GM19463 (cell line): ENCODE data around the gene GPATCH2L.

Experiments
- ATAC-seq: cut with Tn5 transposase; IDR thresholded peaks from one replicate; pipeline ENCODE4 v1.9.1; 2021; ENCODE audit warnings: mild to moderate bottlenecking, moderate library complexity; ENCODE audit not compliant: unreplicated experiment

Gene GPATCH2L

DNA sequence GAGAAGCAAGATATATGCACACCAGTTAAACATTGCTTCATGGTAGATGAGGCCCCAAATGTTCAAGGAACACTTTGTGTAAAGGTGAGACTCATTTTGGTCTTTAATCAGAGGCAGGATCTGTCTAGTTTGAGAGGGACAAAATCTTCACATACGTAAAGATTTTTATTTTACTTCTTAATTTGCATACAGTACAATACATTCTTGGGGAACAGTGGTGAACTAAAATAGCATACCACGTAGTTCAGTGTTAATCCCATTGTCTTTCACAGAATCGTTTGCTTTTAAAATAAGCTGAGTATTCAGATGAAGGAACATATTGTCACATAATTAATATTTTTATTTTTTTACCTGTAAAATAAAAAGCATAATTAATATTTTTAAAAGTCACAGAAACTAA lies 43.3 kb downstream of the GPATCH2L start:
- ATAC-seq, result no peak

DNA sequence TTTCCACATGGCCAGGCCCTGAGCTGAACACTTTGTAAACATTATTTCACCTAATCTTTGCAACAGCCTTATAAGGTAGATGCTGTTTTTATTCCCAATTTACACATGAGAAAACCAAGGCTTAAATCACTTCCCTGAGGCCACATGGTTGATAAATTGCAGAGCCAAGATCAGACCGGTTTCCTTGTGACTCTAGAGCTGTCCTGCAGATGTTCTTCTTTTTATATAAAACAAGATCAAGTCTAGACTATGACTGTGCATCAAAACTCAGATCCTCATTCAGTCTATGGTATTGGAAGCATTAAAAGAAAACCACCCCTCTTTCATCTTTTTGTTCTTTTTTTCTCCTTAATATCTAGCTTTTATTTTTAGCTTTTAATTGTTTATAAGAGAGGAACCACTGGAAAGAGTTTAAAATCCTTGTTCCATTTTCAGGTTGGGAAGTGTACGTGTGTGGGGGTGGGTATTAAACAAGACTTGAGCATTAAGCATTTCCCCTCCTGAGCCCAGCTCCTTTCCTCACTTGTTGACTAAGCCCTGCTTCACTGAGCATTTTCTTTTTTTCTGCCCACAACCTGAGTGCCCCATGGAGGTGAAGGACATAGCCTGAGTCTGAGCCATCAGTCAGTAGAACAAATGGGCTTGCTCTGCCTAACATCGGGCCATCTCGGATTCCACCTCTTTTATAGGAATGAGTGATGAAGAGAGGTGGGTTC lies 45.4 kb downstream of the GPATCH2L start:
- no peak for ATAC-seq

DNA sequence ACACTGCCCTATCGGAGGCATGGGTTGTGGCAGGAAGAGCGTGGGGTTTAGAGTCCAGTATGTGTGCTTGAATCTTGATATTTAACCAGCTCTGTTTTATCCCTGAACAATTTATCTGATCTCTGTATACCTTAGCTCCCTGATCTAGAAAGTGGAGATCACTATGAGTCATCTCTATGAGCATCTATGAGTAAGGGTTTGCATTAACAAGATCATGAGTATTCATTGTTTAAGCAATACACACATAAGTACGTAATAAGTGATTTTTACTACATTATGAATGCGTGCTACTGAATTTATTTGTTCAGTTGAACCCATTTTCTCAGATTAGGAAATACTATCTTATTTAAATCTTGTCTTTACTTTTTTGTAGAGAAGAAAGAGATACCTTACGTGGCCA lies 49.4 kb downstream of the GPATCH2L start:
- ATAC-seq, result no peak

DNA sequence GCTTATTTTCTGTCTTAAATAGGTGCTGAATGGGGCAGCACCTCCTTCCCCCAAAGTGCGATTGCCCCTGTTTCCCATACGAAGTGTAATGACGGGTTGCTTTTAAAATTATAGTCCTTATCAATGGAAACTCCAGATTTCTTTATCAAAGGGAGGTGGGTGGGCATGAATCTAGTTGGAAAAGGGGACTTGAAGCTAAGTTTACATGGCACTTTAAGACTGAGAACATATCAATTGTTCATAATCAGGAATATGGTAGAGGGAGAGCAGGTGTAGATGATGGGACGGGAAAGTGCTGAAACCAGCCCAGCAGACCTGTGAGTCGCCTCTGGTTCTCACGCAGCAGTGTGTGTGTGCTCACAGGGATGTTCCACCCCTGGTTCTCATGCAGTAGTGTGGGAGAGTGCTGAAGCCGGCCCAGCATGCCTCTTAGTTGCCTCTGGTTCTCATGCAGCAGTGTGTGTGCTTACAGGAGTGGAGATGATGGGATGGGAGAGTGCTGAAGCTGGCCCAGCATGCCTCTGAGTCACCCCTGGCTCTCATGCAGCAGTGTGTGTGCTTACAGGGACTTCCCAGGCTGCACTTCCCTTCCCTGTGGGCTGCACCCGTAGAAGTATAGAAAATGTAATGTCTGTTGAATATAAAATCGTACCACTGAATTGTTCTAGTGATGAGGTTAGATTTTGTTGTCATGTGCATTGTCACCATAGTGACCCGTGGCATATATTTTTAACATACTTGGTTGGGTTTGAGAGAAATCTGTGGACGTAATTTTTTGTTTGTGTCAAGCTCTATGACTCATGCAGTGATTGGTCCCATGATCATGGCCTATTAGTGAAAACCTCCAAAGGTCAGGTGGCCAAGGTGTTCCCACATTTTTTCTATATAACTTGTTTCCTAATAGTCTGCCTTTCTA lies 51.6 kb downstream of the GPATCH2L start:
- peak; percentile 83 for ATAC-seq

DNA sequence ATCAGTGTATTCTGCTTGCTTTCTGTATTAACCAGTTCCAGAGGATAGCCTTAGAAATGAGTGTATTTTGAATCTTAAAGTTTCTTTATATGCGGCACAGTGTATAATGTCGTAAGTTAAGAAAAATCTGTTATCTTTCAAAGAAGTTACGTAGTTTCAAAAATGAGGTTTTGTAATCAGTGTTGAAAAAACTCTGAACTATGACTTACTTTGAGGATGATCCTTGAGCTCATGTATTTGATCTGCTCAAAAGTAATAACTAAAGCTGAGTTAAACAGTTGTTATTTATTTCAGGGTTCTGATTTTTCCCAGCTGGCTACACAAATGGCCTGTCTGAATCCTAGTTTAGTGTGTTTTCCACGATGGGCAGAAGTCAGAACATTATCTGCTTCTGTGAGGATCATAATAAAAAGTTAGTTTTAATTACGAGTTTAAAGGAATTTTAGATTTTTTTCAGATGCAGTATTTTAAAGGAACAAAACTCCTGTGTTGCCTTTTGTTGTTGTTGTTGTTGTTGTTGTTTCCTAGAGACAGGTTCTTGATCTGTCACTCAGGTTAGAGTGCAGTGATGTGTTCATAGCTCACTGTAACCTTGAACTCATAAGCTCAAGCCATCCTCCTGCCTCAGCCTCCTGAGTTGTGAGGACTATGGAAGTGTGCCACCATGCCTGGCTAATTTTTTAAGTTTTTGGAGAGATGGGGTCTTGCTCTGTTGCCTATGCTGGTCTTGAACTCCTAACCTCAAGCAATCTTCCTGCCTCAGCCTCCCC lies 52.9 kb downstream of the GPATCH2L start:
- no peak for ATAC-seq

DNA sequence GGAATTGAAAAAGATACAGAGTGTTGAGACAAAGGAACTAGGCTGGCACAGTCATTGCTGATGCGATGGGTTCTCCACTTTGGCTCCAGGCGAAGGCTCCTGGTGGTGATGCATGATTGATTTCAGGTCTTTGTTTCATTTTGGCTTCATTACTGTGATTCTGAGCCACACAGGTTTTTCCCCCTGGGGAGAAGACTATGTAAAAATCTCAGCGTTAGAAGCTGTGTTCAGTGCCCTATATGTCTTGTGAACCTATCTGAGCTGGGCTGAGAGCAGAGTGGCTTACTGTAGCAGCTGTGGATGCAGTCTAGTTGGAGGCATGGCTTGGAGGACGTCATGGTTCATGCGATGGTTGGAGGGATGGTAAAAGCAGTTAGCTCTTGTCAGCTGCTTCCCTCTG lies 54.0 kb downstream of the GPATCH2L start:
- no peak for ATAC-seq

DNA sequence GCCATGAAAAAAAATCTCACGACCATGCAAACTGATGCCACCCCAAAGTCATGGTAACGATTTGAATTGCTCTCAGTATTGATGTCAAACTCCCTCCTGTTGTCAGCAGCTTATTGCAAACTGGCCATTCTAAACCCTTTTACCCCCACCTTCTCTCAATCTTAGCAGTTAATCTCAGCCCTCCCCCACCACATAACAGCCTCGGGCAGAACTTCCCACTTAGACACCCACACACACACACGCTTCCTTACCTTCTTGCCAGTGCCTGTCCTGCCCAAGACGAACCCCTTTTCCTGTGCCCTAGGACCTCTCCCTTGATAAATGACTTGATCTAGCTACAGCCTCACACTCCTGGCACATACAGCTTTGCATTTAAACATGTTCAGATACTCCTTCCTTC lies 56.6 kb downstream of the GPATCH2L start:
- ATAC-seq, result no peak

DNA sequence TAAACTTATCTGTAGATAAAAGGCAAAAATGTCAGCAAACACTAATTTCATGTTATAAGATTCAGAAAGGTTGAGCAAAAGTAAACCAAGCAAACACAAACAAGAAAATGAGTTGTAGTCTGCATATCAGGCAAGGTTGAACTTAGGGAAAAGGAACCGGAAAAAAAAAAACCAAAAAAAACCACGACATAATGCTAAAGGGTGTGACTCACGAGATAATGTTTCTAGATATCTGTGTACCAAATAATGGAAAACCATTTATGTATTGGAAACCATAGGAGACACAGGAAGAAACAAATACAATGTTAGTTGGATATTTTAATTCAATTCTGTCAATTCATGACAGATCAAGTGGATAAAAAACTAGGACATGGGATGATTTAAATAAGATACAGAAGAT lies 60.5 kb downstream of the GPATCH2L start:
- no peak for ATAC-seq

DNA sequence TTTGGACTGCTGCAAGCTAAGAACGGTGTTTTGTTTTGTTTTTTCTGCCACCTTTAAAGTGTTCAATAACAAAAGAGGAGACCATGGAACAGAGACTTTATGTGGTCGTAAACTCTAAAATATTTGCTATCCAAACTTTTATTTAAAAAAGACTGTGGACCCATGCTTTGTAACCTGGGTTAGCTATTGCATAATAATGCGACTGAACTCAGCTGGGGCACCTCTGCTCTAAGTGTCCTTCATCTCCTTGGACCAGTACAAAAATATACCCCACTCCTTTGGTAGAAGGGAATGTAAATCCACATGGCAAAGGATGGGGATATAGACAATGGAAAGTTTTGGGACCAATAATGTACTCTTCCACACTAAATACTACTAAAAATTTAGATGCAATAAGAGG lies 65.5 kb downstream of the GPATCH2L start:
- no peak for ATAC-seq

DNA sequence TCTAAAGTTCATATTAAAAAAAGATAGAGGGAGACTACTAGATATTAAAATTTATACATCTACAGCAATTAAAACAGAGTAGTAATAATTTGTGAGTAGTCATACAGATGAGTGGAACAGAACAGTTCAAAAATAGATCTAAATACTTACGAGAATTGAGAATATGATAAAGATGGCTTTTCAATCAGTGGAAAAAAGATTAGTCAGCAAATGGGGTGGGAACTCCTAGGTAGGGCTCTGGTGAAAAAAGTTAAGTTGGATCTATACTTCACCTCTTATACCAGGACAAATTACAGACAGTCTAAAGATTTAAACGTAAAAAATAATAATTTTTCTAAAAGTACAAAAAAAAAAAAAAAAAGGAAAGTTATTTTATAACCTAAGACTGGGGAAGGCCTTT lies 66.9 kb downstream of the GPATCH2L start:
- ATAC-seq, result no peak

DNA sequence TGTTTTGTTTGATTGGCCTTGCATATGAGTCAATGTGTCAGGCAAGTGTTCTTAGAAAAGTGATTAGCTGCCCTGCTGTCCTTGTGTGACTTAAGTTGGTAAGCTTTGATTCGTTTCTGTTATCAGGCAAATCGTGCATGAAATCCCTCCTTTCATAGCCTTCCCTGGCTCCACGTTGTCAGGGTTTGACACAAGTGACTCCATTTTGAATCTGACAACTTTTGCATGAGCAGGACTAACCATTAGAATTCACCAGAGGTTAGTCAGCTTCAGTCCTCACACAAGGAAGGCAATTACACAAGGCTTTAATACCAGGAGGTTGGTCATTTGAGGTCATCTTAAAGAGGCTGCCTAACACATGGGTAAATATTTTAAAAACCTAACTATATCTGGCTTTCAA lies 68.2 kb downstream of the GPATCH2L start:
- no peak for ATAC-seq

DNA sequence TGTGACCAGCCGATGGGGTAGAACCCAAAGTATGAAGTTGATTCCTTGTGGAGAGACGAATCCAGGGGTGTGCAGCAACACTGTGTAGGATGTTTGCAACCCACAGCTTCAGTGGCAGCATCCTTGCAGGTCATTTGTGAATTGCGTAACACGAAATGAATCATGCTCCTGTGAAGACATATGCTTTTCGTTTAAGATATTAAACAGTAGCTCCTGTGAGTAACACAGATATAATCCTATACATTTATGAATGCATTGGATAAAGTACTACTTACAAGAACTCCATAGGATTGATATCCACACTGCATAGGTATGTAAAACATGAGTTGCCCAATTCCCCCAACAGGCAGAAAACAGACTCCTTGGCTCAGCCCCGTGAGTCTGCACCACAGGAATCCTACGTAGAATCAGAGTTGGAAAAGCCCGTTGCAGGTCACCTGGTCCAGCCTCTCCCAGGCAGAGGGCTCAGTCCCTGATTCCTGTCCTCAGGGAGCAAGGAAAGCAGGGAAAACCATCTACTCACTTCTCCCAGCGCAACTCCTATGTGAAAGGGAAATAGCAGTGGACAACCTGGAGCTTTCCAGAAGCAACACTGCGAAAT lies 75.8 kb downstream of the GPATCH2L start:
- ATAC-seq, result no peak

DNA sequence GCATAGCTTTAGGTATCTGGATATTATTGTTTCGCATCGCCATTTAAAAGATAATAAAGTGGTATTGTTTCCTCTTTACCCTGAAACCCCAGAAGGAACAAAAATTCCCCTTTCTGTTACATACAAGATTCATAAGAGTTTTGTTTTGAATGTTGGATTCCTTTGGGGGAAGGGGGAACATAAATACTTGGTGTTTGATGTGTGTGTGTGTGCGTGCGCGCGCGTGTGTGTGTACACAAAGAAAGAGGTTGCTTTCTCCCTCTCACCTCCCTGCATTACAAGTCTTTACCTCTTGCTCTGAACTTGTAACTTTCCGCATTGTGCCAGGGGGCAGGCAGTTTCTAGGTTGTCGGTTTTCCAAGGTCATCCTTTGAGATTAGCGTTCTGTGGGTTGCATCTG lies 76.4 kb downstream of the GPATCH2L start:
- no peak for ATAC-seq

DNA sequence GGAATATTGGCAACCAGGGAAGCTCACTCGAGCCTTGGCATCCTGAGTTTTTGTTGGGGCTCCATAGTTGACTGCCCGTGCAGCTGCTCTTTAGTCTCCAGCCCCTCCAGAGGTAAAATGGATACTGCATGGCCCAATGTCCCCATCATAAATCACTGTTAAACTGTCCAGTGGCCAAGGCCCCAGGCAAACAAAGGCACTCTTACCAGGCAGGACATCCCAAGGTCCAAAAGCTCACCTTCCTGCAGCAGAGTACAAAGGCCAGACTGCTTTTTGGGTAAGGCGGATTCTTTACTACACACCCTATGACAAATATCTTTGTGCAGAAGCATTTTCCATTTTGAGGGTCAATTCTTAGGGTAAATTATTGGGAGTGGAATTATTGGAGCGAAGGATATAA lies 81.1 kb downstream of the GPATCH2L start:
- no peak for ATAC-seq

DNA sequence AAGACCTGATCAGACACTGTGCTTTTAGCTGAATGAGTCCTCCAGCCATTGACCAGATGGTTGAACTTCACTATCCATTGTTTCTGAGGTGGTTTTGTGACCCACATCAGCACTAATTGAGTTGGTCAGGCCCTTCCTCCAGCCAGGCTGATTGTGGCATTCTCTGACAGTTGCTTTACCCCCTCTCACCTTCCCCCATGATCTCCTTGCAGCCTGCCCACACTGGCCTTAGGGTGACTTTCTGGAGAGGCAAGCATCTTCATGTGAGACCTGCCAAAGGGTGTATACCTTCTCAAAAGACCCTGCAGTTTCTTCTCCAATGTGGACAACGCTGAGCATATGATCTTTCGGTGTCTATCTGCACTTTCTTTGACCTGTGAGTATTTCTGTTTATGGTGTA lies 83.9 kb downstream of the GPATCH2L start:
- ATAC-seq, result peak; percentile 27

DNA sequence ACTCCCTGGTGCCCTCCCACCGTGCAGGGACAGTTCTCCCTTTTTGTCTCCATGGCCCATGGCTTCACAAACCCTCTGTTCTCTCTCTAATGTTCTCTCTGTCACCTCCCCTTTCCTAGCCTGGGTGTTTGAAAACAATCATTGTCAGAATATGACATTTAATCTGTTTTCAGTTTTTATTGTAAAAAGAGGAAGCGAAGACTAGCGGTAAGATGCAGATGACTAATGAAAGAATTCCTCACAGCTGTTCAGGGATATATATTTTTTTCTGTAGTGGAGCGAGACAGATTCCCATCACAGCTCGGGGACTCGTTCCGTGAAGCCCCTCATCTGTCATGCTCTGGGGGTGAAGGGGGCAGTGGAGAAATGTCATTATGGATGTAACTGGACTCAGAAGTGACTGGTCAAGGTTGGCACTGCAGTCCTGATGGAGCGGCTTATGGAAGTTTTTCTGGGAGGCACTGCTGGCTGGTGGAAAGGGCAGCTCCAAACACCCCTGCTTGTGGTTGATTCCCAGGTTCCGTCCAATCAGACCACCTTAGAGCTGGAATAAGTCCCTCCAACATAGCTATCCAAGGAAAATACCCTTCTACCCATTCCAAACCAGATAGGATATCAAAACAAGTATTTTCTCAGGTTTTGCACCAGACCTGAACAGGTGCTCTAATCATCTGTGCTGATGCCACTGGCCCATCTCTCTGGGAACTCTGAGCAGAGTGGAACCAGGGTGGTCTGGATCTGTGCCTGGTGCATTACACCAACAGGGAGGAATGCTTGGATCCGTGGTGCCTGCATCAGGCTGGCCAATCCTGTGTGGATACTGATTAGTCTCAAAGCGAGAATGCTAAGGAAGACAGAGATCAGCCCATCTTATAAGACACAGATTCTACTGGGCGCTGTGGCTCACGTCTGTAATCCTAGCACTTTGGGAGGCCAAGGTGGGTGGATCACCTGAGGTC lies 84.7 kb downstream of the GPATCH2L start:
- peak; percentile 83 for ATAC-seq

DNA sequence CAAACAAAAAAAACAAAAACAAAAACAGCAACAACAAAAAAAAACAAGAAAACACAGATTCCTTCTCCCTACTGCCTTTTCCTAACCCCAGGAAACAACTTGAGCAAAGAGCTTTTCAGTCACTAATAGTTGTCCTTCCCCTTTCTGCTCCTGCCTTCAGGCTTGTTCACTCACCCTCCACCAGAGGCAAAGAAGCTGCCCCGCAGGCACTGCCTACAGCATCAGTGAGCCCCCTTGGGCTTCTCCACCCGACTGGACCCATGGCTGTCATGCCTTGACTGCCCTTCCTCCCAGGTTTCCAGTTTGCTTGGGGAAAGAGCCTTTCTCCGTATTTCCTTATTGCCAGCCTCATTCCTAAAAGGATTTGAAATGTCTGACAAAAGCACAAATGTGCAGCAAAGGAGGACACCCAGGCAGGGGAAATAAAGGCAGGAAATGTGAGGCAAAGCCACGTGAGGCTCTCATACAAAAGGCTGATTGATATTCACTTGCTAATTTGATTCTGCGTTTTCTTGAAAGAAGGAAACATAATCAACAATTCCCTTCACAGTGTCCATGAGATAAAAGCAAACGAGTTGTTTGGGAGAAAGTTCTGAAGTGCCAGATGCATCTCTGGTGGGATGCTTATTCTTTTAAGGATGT lies 85.7 kb downstream of the GPATCH2L start:
- ATAC-seq, result no peak

DNA sequence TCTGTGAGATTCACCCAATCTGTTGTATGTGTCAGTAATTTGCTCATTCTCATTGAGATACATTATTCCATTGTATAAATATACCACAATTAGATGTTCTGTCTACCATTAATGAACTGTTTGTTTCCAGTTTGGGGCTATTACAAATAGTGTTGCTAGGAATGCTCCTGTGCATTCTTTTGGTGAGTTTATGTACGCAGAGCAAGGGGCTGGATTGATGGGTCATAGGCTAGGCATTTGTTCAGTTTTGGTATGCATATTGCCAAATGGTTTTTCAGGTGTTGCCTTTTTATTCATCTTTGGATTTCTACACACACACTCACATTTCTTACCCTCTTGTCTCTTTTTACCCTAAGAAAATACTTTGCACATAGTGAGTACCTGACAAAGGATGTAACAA lies 93.4 kb downstream of the GPATCH2L start:
- no peak for ATAC-seq

DNA sequence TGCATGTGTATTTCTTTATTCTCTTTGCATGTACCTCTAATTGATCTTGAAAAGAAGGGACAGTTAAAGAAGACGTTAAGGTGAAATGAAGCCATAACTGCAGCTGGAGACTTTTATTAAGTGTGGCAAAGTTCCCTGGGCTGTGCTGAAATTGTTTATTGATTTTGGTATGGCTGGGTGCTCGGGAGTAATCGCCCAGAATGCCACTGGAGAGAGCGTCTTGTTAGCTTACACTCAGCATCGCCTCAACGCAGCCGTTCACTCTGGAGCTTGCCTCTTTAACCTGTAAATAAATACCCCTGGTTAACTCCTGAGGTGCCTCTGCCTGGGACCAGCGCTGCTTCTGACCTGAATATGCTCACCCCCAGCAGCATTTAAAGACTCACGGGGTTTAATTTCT lies 98.6 kb downstream of the GPATCH2L start:
- ATAC-seq, result no peak

DNA sequence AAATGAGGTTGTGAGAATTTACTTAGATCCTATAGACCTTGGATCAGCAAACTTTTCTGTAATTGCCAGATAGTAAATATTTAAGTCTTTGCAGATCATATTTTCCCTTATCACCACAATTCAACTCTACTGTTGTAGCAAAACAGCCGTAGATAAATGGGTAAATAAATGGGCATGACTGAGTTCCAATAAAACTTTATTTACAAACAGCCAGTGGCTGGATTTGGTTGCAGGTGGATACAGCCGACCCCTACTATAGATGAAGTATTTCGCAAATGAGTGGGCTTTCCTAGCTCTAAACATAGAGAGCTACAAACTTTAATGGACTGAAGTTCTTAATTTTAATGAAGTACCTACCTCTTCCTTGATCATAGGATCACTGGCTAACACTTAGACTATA lies 100.7 kb downstream of the GPATCH2L start:
- no peak for ATAC-seq
